Muscle layer of colon (tissue), 2 donors: Measurements from ENCODE around the gene MGLL.

Experiments
- H3K27ac ChIP-seq: one replicate; pipeline ENCODE4 v1.7.0; 2013; ENCODE audit warnings: low read depth, mild to moderate bottlenecking, low read length, moderate library complexity
- H3K27me3 ChIP-seq, 2 donors: one replicate each; pipeline ENCODE4 v1.7.0; 2013; ENCODE audit warnings: low read length in 2 of 2, mild to moderate bottlenecking in 2 of 2; ENCODE audit not compliant: insufficient read depth in 2 of 2, control insufficient read depth in 1 of 2
- H3K36me3 ChIP-seq: one replicate; pipeline ENCODE4 v1.7.0; 2013; ENCODE audit warnings: mild to moderate bottlenecking, low read length; ENCODE audit not compliant: insufficient read depth
- H3K4me1 ChIP-seq: one replicate; pipeline ENCODE4 v1.7.0; 2013; ENCODE audit warnings: mild to moderate bottlenecking, low read length; ENCODE audit not compliant: insufficient read depth
- H3K4me3 ChIP-seq, 2 donors: one replicate each; pipeline ENCODE4 v1.7.0; 2013; ENCODE audit warnings: low read length in 2 of 2, low read depth in 1 of 2, mild to moderate bottlenecking in 1 of 2, moderate library complexity in 1 of 2
- H3K9ac ChIP-seq: one replicate; pipeline ENCODE4 v1.7.0; 2013; ENCODE audit warnings: low read length
- H3K9me3 ChIP-seq: one replicate; pipeline ENCODE4 v1.7.0; 2013; ENCODE audit warnings: mild to moderate bottlenecking, low read length
- donor health status: abdominal sarcoma.
- donor health status: Adenocarcinoma of cecum.

Gene MGLL

DNA sequence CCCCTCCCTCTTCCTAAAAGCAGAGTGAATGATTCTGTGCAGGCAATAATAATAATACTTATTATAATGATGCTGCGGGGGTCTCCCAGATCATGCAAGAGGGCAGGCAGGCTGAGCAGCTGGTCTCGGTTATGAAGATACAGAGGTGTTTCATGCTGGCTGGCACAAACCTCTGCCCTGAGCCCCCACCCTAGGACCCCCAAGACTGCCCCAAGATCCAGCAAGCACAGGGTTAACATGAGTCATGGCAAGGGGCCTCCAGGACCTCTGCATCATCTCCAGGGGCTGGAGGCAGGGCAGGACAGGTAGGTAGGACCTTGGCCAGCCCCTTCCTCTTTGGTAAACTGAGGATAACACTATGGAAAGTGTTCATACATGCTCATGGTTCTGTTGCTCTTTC lies 2.7 kb downstream of the MGLL start:
- H3K27ac ChIP-seq, result no peak overlapping the region
- H3K27me3 ChIP-seq, result no peaks in the 10 kb centered on the region
- peaks cover 24% of the 10 kb centered on the region for H3K36me3 ChIP-seq
- no peak overlapping the region for H3K4me3 ChIP-seq
- H3K4me1 ChIP-seq, result peaks cover 47% of the 10 kb centered on the region
- no peaks in the 10 kb centered on the region for H3K9me3 ChIP-seq
- no peak overlapping the region for H3K9ac ChIP-seq

DNA sequence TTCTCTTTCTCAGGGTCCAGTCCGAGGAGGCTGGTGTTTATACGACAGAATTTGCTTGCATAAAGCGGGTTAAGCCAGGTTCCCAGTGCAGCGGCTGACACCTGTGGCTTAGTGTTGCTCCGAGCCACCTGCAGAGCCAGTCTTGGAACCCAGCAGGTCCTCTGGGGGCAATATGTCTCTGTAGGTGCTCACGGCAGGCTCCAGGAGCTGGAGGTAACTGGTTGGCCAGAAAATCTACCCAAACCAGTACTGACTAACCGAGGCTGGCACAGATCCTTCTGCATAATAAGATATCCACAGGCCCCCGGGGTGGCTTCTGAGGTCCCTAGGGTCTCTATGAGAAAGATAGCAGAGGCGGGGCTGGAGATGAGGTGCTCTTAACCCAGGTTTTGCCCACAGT lies 3.2 kb downstream of the MGLL start:
- Histone ChIP-seq H3K27me3 (no peaks in the 10 kb centered on the region), H3K27ac (no peak overlapping the region), H3K9me3 (no peaks in the 10 kb centered on the region), H3K4me1 (peaks cover 48% of the 10 kb centered on the region), H3K9ac (no peak overlapping the region), H3K4me3 (no peak overlapping the region), H3K36me3 (peaks cover 30% of the 10 kb centered on the region)

DNA sequence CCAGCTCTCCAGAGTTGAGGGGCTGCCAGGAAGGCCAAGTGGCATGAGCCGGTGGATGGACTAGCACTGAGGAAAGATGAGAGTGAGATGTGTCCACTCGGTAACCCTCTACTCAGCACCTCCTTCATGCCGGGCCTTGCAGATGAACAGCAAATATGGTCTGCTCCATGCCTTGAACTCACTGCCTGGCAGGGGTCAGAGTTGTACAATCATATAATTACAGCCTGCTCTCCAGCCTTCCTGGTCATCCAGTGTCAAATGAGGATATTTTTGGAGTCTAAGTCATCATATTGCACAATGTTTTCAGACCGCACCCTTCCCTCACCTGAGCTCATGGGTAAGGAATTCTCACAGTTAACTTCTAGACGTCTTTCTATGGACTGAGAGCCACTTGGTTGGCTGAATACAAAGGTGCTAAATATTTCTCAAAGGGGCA lies 4.9 kb downstream of the MGLL start:
- Histone ChIP-seq H3K9ac (no peak overlapping the region), H3K27ac (no peak overlapping the region), H3K4me3 (no peak overlapping the region), H3K9me3 (no peaks in the 10 kb centered on the region), H3K4me1 (peaks cover 46% of the 10 kb centered on the region), H3K27me3 (no peaks in the 10 kb centered on the region), H3K36me3 (peaks cover 37% of the 10 kb centered on the region)

DNA sequence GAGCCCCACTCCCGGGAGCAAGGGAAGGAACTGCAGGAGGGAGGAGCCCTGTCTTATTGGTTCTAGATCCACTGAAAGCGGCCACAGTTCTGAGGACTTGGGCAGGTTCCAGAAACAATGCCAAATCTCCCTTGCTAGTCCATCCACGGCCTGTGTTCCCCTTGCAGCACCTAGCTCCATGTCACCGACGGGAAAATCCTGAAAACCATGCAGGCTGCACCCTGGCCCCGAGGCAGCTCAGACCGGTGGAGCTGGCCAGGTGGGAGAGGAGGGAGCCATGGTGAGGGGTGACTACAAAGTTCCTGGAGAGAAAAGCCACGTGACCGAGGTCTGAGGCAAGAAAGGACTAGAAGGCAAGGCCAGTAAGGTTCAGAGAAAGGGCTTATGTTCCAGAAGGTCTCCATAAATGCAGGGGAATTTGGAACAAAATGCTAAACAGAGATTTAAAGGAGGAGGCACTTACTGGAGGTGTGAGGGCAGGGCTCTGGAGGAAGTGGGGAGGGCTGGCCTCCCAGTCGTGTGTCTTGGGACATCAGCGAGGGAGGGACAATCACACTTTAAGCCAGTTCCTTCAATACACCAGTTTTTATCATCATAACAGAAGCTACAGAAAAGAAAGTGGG lies 5.4 kb downstream of the MGLL start:
- Histone ChIP-seq H3K27me3 (no peaks in the 10 kb centered on the region), H3K36me3 (peaks cover 43% of the 10 kb centered on the region), H3K9ac (no peak overlapping the region), H3K27ac (no peak overlapping the region), H3K4me1 (peaks cover 44% of the 10 kb centered on the region), H3K4me3 (no peak overlapping the region), H3K9me3 (no peaks in the 10 kb centered on the region)

DNA sequence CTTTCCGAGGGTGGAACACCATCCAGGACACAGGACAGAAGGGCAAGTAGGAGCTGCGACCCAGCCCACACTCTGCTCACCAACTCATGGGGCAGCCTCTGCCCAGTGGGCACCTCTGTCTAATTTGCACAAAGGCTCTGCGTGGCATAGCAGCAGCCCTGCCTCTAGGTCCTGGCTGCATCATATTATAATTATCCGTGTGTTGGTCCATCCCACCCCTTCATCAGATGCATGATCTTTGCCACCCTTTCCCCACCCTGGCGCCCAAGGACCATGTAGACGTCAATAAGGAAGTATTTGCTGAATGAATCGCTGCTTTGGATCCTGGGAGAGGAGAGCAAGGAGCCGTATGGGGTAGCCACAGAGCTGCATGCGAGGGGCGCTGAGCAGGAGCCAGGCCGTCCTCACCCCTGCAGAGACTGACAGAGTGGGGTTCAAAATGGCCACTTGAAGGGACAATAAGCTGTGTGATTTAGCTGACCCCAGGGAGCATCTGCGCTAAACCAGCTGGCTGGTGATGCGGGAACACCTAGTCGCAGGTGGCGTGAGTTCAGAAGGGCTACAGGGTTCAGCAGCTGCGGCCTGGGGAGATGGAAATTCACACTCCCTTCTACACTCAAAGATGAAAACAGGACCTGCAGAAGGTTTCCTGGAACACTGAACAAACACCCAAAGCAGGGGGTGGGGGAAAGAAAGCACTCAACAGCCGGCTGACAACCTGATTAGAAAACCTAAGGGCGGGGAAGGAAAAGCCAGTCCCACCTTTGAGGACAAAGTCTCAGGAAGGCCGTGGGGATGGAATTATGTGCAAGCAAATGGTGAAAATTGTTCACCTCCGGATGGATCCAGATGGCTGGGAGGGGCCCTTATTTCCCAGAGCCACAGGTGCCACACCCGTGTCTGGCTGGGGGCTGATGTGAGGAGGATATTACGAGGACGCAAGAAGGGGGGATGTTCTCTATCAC lies 6.4 kb downstream of the MGLL start:
- Histone ChIP-seq H3K4me1 (peaks cover 34% of the 10 kb centered on the region), H3K36me3 (peaks cover 50% of the 10 kb centered on the region), H3K9ac (no peak overlapping the region)

DNA sequence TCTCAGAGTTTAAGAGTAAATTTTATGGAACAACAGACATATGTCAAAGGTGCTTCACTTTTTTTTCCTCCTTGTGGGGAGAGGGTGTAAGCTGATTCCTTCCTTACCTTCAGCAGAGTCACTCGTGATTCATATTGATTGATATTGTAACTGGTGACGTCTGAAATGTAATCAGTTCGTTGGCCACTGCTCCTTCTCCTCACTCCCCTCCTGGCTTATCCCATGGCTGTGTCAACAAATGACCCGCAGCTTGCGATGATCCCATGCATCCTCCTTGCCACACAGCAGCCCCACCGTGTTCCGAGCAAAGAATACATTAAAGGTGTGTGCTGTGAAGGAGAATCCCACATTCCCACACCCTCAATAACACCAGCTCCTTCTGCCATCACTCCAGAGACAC lies 7.3 kb downstream of the MGLL start:
- Histone ChIP-seq H3K36me3 (peaks cover 50% of the 10 kb centered on the region), H3K27ac (no peak overlapping the region), H3K9me3 (no peaks in the 10 kb centered on the region), H3K9ac (no peak overlapping the region), H3K27me3 (no peaks in the 10 kb centered on the region), H3K4me1 (peaks cover 25% of the 10 kb centered on the region), H3K4me3 (no peak overlapping the region)

More for the DNA sequence above, 6.4 kb downstream of the MGLL start:
- Histone ChIP-seq H3K9me3 (no peaks in the 10 kb centered on the region), H3K27me3 (no peaks in the 10 kb centered on the region), H3K4me3 (no peak overlapping the region), H3K27ac (no peak overlapping the region)

DNA sequence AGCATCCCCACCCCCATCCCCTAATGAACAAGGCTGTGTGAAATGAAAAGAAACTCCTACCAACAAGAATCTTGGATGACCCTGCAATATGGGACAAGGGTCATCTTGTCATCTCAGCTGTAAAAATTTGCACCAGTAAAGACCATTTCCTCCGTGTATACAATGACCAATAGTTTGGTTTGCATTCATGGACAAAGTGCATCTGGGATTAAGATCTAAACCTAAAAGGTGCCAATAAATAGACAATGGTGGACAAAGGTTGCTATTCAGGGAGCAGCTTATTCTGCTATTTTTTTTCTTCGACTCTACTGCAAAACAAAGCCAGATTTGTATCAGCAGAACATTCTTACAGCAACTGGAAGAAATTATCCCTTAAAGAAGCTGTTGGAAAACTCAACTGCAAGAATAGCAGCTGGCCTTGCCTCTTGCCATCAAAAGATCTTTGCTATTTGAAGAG lies 8.0 kb downstream of the MGLL start:
- Histone ChIP-seq H3K27me3 (no peaks in the 10 kb centered on the region), H3K9ac (no peak overlapping the region), H3K9me3 (no peaks in the 10 kb centered on the region), H3K27ac (no peak overlapping the region), H3K4me1 (peaks cover 19% of the 10 kb centered on the region), H3K4me3 (no peak overlapping the region), H3K36me3 (peaks cover 51% of the 10 kb centered on the region)

DNA sequence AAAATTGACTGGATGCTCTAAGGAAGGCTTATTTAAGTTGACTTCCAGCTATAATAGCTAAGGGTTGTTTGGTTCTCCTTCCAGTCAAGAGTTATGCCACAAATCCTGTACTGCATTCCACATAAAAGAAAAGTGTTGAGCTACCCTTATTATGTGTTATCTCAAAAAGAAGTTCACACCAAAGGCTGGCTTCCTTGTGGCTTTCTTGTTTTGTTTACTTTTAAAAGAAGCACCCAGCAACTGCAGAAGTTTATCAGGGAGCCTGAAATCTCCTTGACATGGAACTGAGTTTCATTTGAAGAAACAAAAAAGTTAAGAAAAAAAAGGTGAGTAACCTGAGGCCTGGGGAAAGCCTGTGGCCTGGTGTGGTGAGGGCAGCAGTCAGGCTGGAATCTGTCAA lies 10.2 kb downstream of the MGLL start:
- no peak overlapping the region for H3K9ac ChIP-seq
- peaks cover 7% of the 10 kb centered on the region for H3K4me1 ChIP-seq
- H3K36me3 ChIP-seq, result peaks cover 56% of the 10 kb centered on the region
- no peaks in the 10 kb centered on the region for H3K9me3 ChIP-seq
- H3K4me3 ChIP-seq, result no peak overlapping the region
- H3K27ac ChIP-seq, result no peak overlapping the region
- no peaks in the 10 kb centered on the region for H3K27me3 ChIP-seq

DNA sequence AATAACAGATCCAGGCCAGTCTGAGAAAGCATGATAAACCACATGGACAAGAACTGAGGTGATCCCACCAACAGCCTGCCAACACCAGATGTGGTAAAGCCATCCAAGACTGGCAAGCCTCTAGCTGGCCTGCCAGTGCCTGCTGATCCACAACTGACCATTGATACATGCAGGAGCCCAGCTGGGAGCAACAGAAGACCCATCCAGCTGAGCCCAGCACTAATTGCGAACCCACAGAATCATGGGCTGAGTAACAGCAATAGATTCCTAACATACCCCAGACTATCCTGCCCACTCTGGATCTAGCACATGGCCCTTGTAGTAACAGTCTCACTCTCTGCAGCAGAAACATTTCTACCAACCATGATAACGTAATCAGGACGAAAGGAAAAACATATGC lies 10.6 kb downstream of the MGLL start:
- H3K4me1 ChIP-seq, result peaks cover 3% of the 10 kb centered on the region
- peaks cover 53% of the 10 kb centered on the region for H3K36me3 ChIP-seq
- H3K9me3 ChIP-seq, result no peaks in the 10 kb centered on the region
- H3K27me3 ChIP-seq, result no peaks in the 10 kb centered on the region
- H3K27ac ChIP-seq, result no peak overlapping the region
- no peak overlapping the region for H3K4me3 ChIP-seq
- no peak overlapping the region for H3K9ac ChIP-seq

DNA sequence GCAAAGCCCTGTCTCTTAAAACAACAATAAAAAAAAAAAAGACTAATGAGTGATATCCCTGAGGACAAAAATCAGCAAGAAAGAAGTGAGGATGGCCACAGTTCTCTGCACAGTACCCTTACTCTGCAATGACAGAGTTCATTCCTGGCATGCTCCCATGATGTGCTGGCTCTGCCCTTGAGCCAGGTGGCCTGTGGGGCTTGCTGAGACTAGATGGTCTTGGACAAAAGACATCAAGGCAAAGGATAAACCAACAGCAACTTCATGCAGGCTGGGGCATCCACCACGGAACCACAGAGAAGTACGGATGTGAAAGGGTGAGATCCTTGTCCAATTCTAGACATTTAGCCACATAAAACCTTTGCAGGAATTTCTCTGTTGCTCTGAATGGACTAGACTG lies 12.7 kb downstream of the MGLL start:
- Histone ChIP-seq H3K4me1 (peaks cover 14% of the 10 kb centered on the region), H3K27ac (no peak overlapping the region), H3K36me3 (peaks cover 43% of the 10 kb centered on the region)

DNA sequence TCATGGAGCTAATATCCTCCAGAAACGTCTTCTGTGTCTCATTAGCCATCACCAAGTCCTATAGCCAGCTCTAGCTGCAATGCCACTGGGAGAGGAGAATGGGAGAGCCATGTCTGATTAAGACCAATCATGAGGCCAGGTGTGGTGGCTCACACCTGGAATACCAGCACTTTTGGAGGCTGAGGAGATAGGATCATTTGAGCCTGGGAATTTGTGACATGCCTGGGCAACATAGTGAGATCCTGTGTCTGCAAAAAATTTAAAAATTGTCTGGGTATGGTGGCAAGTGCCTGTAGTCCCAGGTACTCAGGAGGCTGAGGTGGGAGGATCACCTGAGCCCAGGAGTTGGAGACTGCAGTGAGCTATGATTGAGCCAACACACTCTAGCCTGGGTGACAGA lies 13.1 kb downstream of the MGLL start:
- Histone ChIP-seq H3K27ac (no peak overlapping the region), H3K4me1 (peaks cover 14% of the 10 kb centered on the region), H3K36me3 (peaks cover 39% of the 10 kb centered on the region), H3K27me3 (no peaks in the 10 kb centered on the region), H3K4me3 (no peak overlapping the region), H3K9ac (no peak overlapping the region), H3K9me3 (no peaks in the 10 kb centered on the region)

More for the DNA sequence above, 12.7 kb downstream of the MGLL start:
- Histone ChIP-seq H3K4me3 (no peak overlapping the region), H3K9ac (no peak overlapping the region), H3K27me3 (no peaks in the 10 kb centered on the region), H3K9me3 (no peaks in the 10 kb centered on the region)
